ENCODE measurements around the gene NKX6-2.

DNA sequence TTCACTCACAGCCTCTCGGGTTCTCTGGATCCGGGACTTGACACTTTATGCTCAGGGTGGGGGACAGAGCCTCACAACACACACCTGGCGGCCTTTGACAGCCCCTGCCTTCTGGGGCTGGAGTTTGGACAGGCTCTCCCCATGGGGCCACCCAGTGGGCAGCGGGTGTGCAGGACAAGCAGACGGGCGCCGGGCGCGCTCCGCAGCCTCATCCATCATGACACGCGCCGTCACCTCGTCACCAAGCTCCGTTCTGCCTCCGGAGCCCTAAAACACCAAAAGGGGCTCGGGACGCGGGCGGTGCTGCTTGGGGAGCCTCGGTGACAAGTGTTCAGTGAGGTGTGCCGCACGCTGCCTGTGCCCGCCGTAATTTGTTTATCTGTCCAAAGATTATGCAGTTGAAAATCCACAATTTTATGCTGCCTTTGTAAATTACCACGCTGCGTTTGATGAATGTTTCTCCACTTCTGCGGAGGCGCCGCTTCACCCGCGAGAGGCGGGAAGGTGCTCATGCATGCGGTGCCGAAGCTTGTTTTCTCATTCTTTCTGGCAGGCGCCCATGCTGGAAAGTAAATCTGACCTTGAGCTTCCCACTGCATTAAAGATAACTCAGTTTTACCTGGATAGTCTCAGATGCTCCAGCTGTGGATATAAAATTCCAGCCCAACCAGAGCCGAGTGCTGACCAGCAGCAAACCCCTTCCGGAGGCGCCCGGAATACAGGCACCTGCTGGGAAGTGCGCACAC, 6.2 kb downstream of the NKX6-2 start:
- TF ChIP-seq, protein P1, sequence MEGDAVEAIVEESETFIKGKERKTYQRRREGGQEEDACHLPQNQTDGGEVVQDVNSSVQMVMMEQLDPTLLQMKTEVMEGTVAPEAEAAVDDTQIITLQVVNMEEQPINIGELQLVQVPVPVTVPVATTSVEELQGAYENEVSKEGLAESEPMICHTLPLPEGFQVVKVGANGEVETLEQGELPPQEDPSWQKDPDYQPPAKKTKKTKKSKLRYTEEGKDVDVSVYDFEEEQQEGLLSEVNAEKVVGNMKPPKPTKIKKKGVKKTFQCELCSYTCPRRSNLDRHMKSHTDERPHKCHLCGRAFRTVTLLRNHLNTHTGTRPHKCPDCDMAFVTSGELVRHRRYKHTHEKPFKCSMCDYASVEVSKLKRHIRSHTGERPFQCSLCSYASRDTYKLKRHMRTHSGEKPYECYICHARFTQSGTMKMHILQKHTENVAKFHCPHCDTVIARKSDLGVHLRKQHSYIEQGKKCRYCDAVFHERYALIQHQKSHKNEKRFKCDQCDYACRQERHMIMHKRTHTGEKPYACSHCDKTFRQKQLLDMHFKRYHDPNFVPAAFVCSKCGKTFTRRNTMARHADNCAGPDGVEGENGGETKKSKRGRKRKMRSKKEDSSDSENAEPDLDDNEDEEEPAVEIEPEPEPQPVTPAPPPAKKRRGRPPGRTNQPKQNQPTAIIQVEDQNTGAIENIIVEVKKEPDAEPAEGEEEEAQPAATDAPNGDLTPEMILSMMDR (IDR thresholded peaks at IDR 0.05; ENCODE audit: poor library complexity), result no peak
- TF ChIP-seq EZH2 (IDR thresholded peaks at IDR 0.05; ENCODE audit: borderline replicate concordance), result no peak
